Suprapubic skin (tissue), 4 donors: Measurements from ENCODE around the gene VAT1L. TPM values are rescaled to one million over a fixed set of nuclear protein-coding genes. Genes with fewer than 3 reads are reported as not detected.

Experiments used
- DNase-seq, 2 donors: peaks; one replicate each; pipeline ENCODE4 v3.0.0-alpha.2; 2019; ENCODE audit warnings: low spot score in 2 of 2
- H3K27ac ChIP-seq: fragments of 200-600 bp; sonication (generic); one replicate; pipeline ENCODE4 v1.5.1; 2019
- H3K27me3 ChIP-seq: fragments of 200-600 bp; sonication (generic); one replicate; pipeline ENCODE4 v1.5.1; 2019
- H3K36me3 ChIP-seq: fragments of 200-600 bp; sonication (generic); one replicate; pipeline ENCODE4 v1.5.1; 2019
- H3K4me1 ChIP-seq: fragments of 200-600 bp; sonication (generic); one replicate; pipeline ENCODE4 v1.5.1; 2019
- H3K4me3 ChIP-seq: fragments of 200-600 bp; sonication (generic); one replicate; pipeline ENCODE4 v1.5.1; 2019; ENCODE audit warnings: mild to moderate bottlenecking
- H3K9me3 ChIP-seq: fragments of 200-600 bp; sonication (generic); one replicate; pipeline ENCODE4 v1.5.1; 2019
- CTCF ChIP-seq, 2 donors: fragments of 200-600 bp in 1 of 2; fragments of 450-650 bp in 1 of 2; sonication (generic) in 1 of 2; IDR thresholded peaks; one replicate each; pipeline ENCODE4 v1.5.1; 2016 to 2019; ENCODE audit warnings: antibody characterized with exemption in 2 of 2, mild to moderate bottlenecking in 1 of 2, moderate library complexity in 1 of 2
- EP300 ChIP-seq: sonication (generic); formaldehyde crosslinking; IDR thresholded peaks from one replicate; pipeline ENCODE4 v1.6.1; 2017; ENCODE audit warnings: antibody characterized with exemption
- POLR2A ChIP-seq, 2 donors: fragments of 450-650 bp; IDR thresholded peaks; one replicate each; pipeline ENCODE4 v1.6.1; 2017; ENCODE audit warnings: antibody characterized with exemption in 2 of 2, mild to moderate bottlenecking in 2 of 2, moderate library complexity in 2 of 2
- POLR2AphosphoS5 ChIP-seq, 3 donors: sonication (generic); formaldehyde crosslinking; IDR thresholded peaks; one replicate each; pipeline ENCODE4 v1.6.1; 2017; ENCODE audit warnings: antibody characterized with exemption in 3 of 3
- WGBS: methylation state at CpG from one replicate; pipeline ENCODE4 v1.1.5; 2018; 5-methylcytosine and 5-hydroxymethylcytosine counted together
- total RNA-seq, 4 donors: library from RNA; depleted of rRNA; stranded (reverse); fragments of >200 nt; gene quantifications; one replicate each; pipeline ENCODE4 v1.1.0, GENCODE V29; 2016

VAT1L gene
- total RNA-seq, 4 donors from 2014 or later, result 0.15 TPM; not detected in 3

GRCh38 chr16:77896415-77897128 is 108.2 kb downstream of the VAT1L start:
- H3K36me3 ChIP-seq, result no peaks in the 10 kb centered on the region
- no peaks in the 10 kb centered on the region for H3K4me1 ChIP-seq
- TF ChIP-seq EP300, result no peak
- TF ChIP-seq CTCF (IDR thresholded peaks at IDR 0.05), result no peak
- no peak overlapping the region for H3K4me3 ChIP-seq
- H3K27ac ChIP-seq, result no peak overlapping the region
- no peaks in the 10 kb centered on the region for H3K27me3 ChIP-seq
- WGBS, result 43% methylated on average over 7 of the region's 7 CpGs
- no peak for DNase-seq
- no peaks in the 10 kb centered on the region for H3K9me3 ChIP-seq

- Histone ChIP-seq H3K9me3 (no peaks in the 10 kb centered on the region), H3K4me1 (no peaks in the 10 kb centered on the region), H3K27ac (no peak overlapping the region), H3K36me3 (no peaks in the 10 kb centered on the region), H3K27me3 (no peaks in the 10 kb centered on the region), H3K4me3 (no peak overlapping the region)
- WGBS, result 33% methylated on average over 3 of the region's 3 CpGs
- DNase-seq, result no peak
- TF ChIP-seq POLR2AphosphoS5 (IDR thresholded peaks at IDR 0.05), result no peak
- TF ChIP-seq POLR2A (IDR thresholded peaks at IDR 0.05), result no peak
- no peak for TF ChIP-seq CTCF (IDR thresholded peaks at IDR 0.05)
- TF ChIP-seq EP300, result no peak
Measured at GRCh38 chr16:77897129-77897437, 108.7 kb downstream of the VAT1L start.

GRCh38 chr16:77897831-77898605 is 109.7 kb downstream of the VAT1L start:
- no peaks in the 10 kb centered on the region for H3K36me3 ChIP-seq
- no peaks in the 10 kb centered on the region for H3K4me1 ChIP-seq
- DNase-seq, result no peak
- no peak overlapping the region for H3K27ac ChIP-seq
- H3K9me3 ChIP-seq, result no peaks in the 10 kb centered on the region
- 59% methylated on average over 4 of the region's 4 CpGs for WGBS
- TF ChIP-seq POLR2AphosphoS5 (IDR thresholded peaks at IDR 0.05), result no peak
- TF ChIP-seq CTCF (IDR thresholded peaks at IDR 0.05), result no peak
- no peak for TF ChIP-seq EP300
- TF ChIP-seq POLR2A (IDR thresholded peaks at IDR 0.05), result no peak
- no peak overlapping the region for H3K4me3 ChIP-seq
- H3K27me3 ChIP-seq, result no peaks in the 10 kb centered on the region

- no peaks in the 10 kb centered on the region for H3K36me3 ChIP-seq
- H3K9me3 ChIP-seq, result no peaks in the 10 kb centered on the region
- H3K4me3 ChIP-seq, result no peak overlapping the region
- no peaks in the 10 kb centered on the region for H3K4me1 ChIP-seq
- no peak for DNase-seq
- no peak overlapping the region for H3K27ac ChIP-seq
- no peaks in the 10 kb centered on the region for H3K27me3 ChIP-seq
- TF ChIP-seq POLR2AphosphoS5 (IDR thresholded peaks at IDR 0.05), result no peak
- TF ChIP-seq POLR2A (IDR thresholded peaks at IDR 0.05), result no peak
- TF ChIP-seq EP300, result no peak
- TF ChIP-seq CTCF (IDR thresholded peaks at IDR 0.05), result no peak
- WGBS, result 52% methylated on average over 2 of the region's 2 CpGs
Measured at GRCh38 chr16:77898671-77899211, 110.4 kb downstream of the VAT1L start.

GRCh38 chr16:77899416-77899815 is 111.1 kb downstream of the VAT1L start:
- no peaks in the 10 kb centered on the region for H3K27me3 ChIP-seq
- no peak overlapping the region for H3K27ac ChIP-seq
- no peak overlapping the region for H3K4me3 ChIP-seq
- TF ChIP-seq POLR2A (IDR thresholded peaks at IDR 0.05) (no peak), CTCF (IDR thresholded peaks at IDR 0.05) (no peak), EP300 (no peak), POLR2AphosphoS5 (IDR thresholded peaks at IDR 0.05) (no peak)
- 62% methylated on average over 3 of the region's 3 CpGs for WGBS
- H3K36me3 ChIP-seq, result no peaks in the 10 kb centered on the region
- no peak for DNase-seq
- H3K9me3 ChIP-seq, result no peaks in the 10 kb centered on the region
- H3K4me1 ChIP-seq, result no peaks in the 10 kb centered on the region
